ENCODE data around the gene ADAM22. TPM values are rescaled to one million over a fixed set of nuclear protein-coding genes. Genes with fewer than 3 reads are reported as not detected.
"Not testable (repeated sequence)": the region's sequence is repeated elsewhere in the genome, so short reads cannot be mapped to it uniquely, and the experiment has no call there.

The ADAM22 gene
- total and polyA plus RNA-seq, 2 experiments from 2014 or later = 0.09 to 0.54 TPM

DNA sequence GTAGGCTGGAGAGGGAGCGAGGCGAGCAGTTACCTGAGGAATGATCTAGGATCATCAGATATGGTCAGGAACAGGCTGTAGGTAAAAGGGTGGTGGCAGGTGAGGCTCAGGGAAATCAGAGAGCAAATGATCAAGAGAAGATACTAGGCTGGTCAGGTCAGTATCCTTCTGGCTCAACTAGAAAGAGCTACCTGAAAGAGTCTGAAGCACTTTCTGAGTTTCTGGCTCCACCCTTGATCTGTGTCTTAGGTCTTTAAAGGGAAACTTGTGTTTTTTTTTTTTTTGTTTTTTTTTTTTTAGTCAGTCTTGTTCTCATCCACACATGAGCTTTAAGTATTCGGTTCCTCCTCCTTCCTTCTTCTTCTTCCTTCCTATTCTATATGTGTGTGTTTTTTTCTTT lies 10.5 kb downstream of the ADAM22 start:
- no peaks in the 10 kb centered on the region for H3K9me2 ChIP-seq (ENCODE audit: insufficient read depth)
- in situ Hi-C loops (cut with MboI) = no loop called here
- no peak overlapping the region for H3K27ac ChIP-seq
- TF ChIP-seq EZH2 (IDR thresholded peaks at IDR 0.05; ENCODE audit: insufficient read depth, poor library complexity, severe bottlenecking) = no peak
- TF ChIP-seq EZH2phosphoT487 (IDR thresholded peaks at IDR 0.05; ENCODE audit: insufficient read depth, low read depth) = no peak
- no peaks in the 10 kb centered on the region for H4K20me1 ChIP-seq (ENCODE audit: insufficient read depth)
- no peaks in the 10 kb centered on the region for H3F3A ChIP-seq (ENCODE audit: insufficient read depth)
- no peaks in the 10 kb centered on the region for H3K4me1 ChIP-seq (ENCODE audit: insufficient read depth)
- 72 to 86% methylated on average over 2 to 3 of the region's 3 CpGs for WGBS, 2 experiments (ENCODE audit: low coverage in 1 of 2, low lambda C conversion rate in 2 of 2, missing lambda C conversion rate in 2 of 2)
- no peaks in the 10 kb centered on the region for H3K27me3 ChIP-seq (replicated peaks; ENCODE audit: insufficient read depth)
- H3K36me3 ChIP-seq (ENCODE audit: low read depth) = no peaks in the 10 kb centered on the region
- no peaks in the 10 kb centered on the region for H3K9me3 ChIP-seq (ENCODE audit: low read depth)
- no peak overlapping the region for H3K9ac ChIP-seq
- H3K4me2 ChIP-seq (ENCODE audit: unreplicated experiment) = no peak overlapping the region
- no peak for DNase-seq
- H3K4me3 ChIP-seq = no peak overlapping the region
- no peak overlapping the region for H2AFZ ChIP-seq
- H3K79me2 ChIP-seq (ENCODE audit: insufficient read depth) = no peaks in the 10 kb centered on the region

DNA sequence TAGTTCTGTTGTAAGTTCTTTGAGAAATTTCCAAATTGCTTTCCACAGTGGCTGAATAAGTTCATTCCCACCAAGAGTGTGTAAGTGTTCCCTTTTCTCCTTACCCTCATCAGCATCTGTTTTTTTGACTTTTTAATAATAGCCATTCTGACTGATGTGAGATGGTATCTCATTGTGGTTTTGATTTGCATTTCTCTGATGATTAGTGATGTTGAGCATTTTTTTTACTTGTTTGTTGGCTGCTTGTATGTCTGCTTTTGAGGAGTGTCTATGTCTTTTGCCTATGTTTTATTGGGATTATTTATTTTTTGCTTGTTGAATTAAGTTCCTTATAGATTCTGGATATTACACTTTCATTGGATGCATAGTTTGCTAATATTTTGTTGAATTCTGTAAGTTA lies 11.9 kb downstream of the ADAM22 start:
- H3K4me3 ChIP-seq; H3K9me3 ChIP-seq (ENCODE audit: low read depth); H3K27ac ChIP-seq; H3K4me2 ChIP-seq (ENCODE audit: unreplicated experiment); DNase-seq; H4K20me1 ChIP-seq (ENCODE audit: insufficient read depth); in situ Hi-C loops (cut with MboI); H3K9me2 ChIP-seq (ENCODE audit: insufficient read depth); H2AFZ ChIP-seq; H3K79me2 ChIP-seq (ENCODE audit: insufficient read depth); H3K4me1 ChIP-seq (ENCODE audit: insufficient read depth); H3F3A ChIP-seq (ENCODE audit: insufficient read depth); H3K36me3 ChIP-seq (ENCODE audit: low read depth); H3K27me3 ChIP-seq (replicated peaks; ENCODE audit: insufficient read depth); H3K9ac ChIP-seq: not testable (repeated sequence)

DNA sequence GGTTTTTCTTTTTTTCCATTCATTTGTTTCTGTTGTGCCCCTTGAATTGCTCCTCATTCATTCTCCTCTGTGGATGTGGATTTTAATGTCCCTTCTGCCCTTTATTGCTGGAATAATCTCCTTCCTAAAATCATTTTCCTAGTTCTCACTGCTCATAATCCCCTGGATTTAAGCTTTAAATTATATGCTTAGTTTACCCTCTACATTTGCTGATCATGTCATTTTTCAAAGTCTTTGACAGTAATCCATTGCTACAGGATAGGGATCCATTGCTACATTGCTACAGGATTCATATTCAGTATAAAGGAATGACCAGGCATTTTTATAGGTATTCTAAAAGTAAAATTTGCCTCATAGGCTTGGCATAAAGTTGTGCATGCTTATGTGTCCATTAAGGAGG lies 14.3 kb downstream of the ADAM22 start:
- no peak for DNase-seq
- Histone ChIP-seq H3K4me1 (ENCODE audit: insufficient read depth) (no peaks in the 10 kb centered on the region), H3K9me2 (ENCODE audit: insufficient read depth) (no peaks in the 10 kb centered on the region), H2AFZ (no peak overlapping the region), H3K4me2 (ENCODE audit: unreplicated experiment) (no peak overlapping the region), H3K27ac (no peak overlapping the region), H3K9ac (no peak overlapping the region), H3K9me3 (ENCODE audit: low read depth) (no peaks in the 10 kb centered on the region), H3K79me2 (ENCODE audit: insufficient read depth) (no peaks in the 10 kb centered on the region), H4K20me1 (ENCODE audit: insufficient read depth) (no peaks in the 10 kb centered on the region), H3K4me3 (no peak overlapping the region), H3K36me3 (ENCODE audit: low read depth) (no peaks in the 10 kb centered on the region), H3K27me3 (replicated peaks; ENCODE audit: insufficient read depth) (no peaks in the 10 kb centered on the region), H3F3A (ENCODE audit: insufficient read depth) (no peaks in the 10 kb centered on the region)
- TF ChIP-seq EZH2phosphoT487 (IDR thresholded peaks at IDR 0.05; ENCODE audit: insufficient read depth, low read depth) = no peak
- no peak for TF ChIP-seq EZH2 (IDR thresholded peaks at IDR 0.05; ENCODE audit: insufficient read depth, poor library complexity, severe bottlenecking)
- in situ Hi-C loops (cut with MboI) = no loop called here

DNA sequence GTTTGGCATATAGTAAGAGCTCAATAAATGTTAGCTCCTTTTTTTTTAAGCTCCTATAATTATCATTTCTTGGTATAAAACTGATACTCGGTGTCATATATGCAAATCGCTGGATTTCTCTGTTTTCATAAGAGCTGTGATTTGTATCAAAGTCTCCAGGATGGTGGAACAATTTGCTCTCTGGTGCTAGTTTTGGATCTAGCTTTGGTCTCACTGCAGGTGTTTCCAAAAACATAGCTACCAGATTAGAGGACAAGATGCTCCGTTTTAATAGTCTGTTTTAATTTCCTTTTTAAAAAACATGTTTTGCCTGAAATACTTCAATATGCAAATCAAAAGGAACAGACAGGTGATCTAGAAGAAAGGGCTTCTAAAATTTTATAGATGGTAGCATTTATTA lies 25.3 kb downstream of the ADAM22 start:
- H3K36me3 ChIP-seq (ENCODE audit: low read depth) = no peaks in the 10 kb centered on the region
- no peak overlapping the region for H3K4me3 ChIP-seq
- no peaks in the 10 kb centered on the region for H3K79me2 ChIP-seq (ENCODE audit: insufficient read depth)
- no peaks in the 10 kb centered on the region for H3K4me1 ChIP-seq (ENCODE audit: insufficient read depth)
- no peaks in the 10 kb centered on the region for H3K27me3 ChIP-seq (replicated peaks; ENCODE audit: insufficient read depth)
- in situ Hi-C loops (cut with MboI) = no loop called here
- no peaks in the 10 kb centered on the region for H3K9me2 ChIP-seq (ENCODE audit: insufficient read depth)
- DNase-seq = no peak
- no peak overlapping the region for H3K9ac ChIP-seq
- H4K20me1 ChIP-seq (ENCODE audit: insufficient read depth) = no peaks in the 10 kb centered on the region
- H2AFZ ChIP-seq = no peak overlapping the region
- no peak overlapping the region for H3K4me2 ChIP-seq (ENCODE audit: unreplicated experiment)
- no peaks in the 10 kb centered on the region for H3F3A ChIP-seq (ENCODE audit: insufficient read depth)
- H3K9me3 ChIP-seq (ENCODE audit: low read depth) = no peaks in the 10 kb centered on the region
- 51 to 52% methylated on average over 3 of the region's 3 CpGs for WGBS, 2 experiments (ENCODE audit: low coverage in 1 of 2, low lambda C conversion rate in 2 of 2, missing lambda C conversion rate in 2 of 2)
- no peak overlapping the region for H3K27ac ChIP-seq
- TF ChIP-seq EZH2 (IDR thresholded peaks at IDR 0.05; ENCODE audit: insufficient read depth, poor library complexity, severe bottlenecking) = no peak
- no peak for TF ChIP-seq EZH2phosphoT487 (IDR thresholded peaks at IDR 0.05; ENCODE audit: insufficient read depth, low read depth)

DNA sequence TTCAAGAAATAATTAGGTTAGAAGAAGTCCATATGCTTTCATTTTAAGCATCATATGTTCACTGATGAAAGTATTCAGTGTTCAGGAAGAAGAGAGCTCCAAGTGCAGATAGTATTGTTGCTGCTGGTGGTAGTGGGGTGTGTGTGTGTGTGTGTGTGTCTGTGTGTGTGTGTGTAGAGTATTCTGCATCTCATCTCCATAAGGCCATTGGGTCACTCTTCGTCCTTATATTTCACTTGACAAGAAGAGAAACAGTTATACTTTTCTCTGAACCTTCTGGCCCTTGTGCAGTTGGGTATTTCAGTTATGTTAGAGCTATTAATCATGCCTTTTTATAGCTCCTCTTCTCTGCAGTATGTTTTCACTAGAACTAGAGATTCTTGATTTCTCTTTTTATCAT lies 26.2 kb downstream of the ADAM22 start:
- no peak overlapping the region for H3K4me2 ChIP-seq (ENCODE audit: unreplicated experiment)
- no peaks in the 10 kb centered on the region for H3K4me1 ChIP-seq (ENCODE audit: insufficient read depth)
- no peaks in the 10 kb centered on the region for H3K79me2 ChIP-seq (ENCODE audit: insufficient read depth)
- no peak overlapping the region for H3K4me3 ChIP-seq
- H2AFZ ChIP-seq = no peak overlapping the region
- no peaks in the 10 kb centered on the region for H3K9me3 ChIP-seq (ENCODE audit: low read depth)
- no peaks in the 10 kb centered on the region for H3K9me2 ChIP-seq (ENCODE audit: insufficient read depth)
- no peaks in the 10 kb centered on the region for H3K36me3 ChIP-seq (ENCODE audit: low read depth)
- no peaks in the 10 kb centered on the region for H3K27me3 ChIP-seq (replicated peaks; ENCODE audit: insufficient read depth)
- WGBS, 2 experiments (ENCODE audit: low coverage in 1 of 2, low lambda C conversion rate in 2 of 2, missing lambda C conversion rate in 2 of 2) = 9 to 29% methylated on average over 1 of the region's 1 CpG
- H3K9ac ChIP-seq = no peak overlapping the region
- TF ChIP-seq EZH2phosphoT487 (IDR thresholded peaks at IDR 0.05; ENCODE audit: insufficient read depth, low read depth) (no peak), EZH2 (IDR thresholded peaks at IDR 0.05; ENCODE audit: insufficient read depth, poor library complexity, severe bottlenecking) (no peak)
- H3K27ac ChIP-seq = no peak overlapping the region
- H3F3A ChIP-seq (ENCODE audit: insufficient read depth) = no peaks in the 10 kb centered on the region
- DNase-seq = no peak
- H4K20me1 ChIP-seq (ENCODE audit: insufficient read depth) = no peaks in the 10 kb centered on the region
- in situ Hi-C loops (cut with MboI) = no loop called here

Measured in GM23248 (cell line).